Hepatocyte (in vitro differentiated cells): ENCODE data around the gene GRAMD1C.

Source experiments
- CTCF ChIP-seq: fragments of 200-600 bp; sonication (generic); IDR thresholded peaks from 2 replicates; pipeline ENCODE4 v1.5.1; 2016; ENCODE audit warnings: antibody characterized with exemption, mild to moderate bottlenecking; ENCODE audit not compliant: poor library complexity
- EZH2 ChIP-seq: fragments of 200-600 bp; sonication (generic); IDR thresholded peaks from 2 replicates; pipeline ENCODE4 v1.6.1; 2016; ENCODE audit warnings: antibody characterized with exemption, mild to moderate bottlenecking, borderline replicate concordance

DNA sequence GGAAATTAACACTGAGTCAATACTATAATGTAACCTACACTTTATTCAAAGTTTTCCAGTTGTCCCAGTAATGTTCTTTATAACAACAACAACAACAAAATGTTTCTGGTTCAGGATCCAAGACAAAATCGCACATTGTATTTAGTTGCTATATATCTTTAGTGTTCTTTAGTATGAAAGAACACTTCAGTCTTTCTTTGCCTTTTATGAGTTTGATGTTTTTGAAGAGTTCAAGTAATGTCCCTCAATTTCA, 7.6 kb upstream of the GRAMD1C start:
- no peak for TF ChIP-seq CTCF
- TF ChIP-seq EZH2, result no peak
